Trophoblast cell (in vitro differentiated cells and primary cell): ENCODE measurements around the gene TAS1R1.

ENCODE experiments used
- DNase-seq, 2 donors: peaks; one replicate each; pipeline ENCODE4 v3.0.0-alpha.2; 2016
- H2AFZ ChIP-seq: 2 replicates; pipeline ENCODE4 v1.6.1; 2013; ENCODE audit warnings: low read length, moderate library complexity, mild to moderate bottlenecking; ENCODE audit not compliant: insufficient read depth, poor library complexity
- H2AK5ac ChIP-seq: 2 replicates; pipeline ENCODE4 v1.6.1; 2013; ENCODE audit warnings: mild to moderate bottlenecking, low read length
- H2BK120ac ChIP-seq: 2 replicates; pipeline ENCODE4 v1.6.1; 2013; ENCODE audit warnings: low read length, mild to moderate bottlenecking, moderate library complexity; ENCODE audit not compliant: insufficient read depth, poor library complexity
- H2BK12ac ChIP-seq: 2 replicates; pipeline ENCODE4 v1.6.1; 2013; ENCODE audit warnings: mild to moderate bottlenecking, low read length, moderate library complexity
- H2BK5ac ChIP-seq: 2 replicates; pipeline ENCODE4 v1.6.1; 2013; ENCODE audit warnings: low read length, low read depth, moderate library complexity, mild to moderate bottlenecking; ENCODE audit not compliant: poor library complexity
- H3K14ac ChIP-seq: 2 replicates; pipeline ENCODE4 v1.6.1; 2013; ENCODE audit warnings: mild to moderate bottlenecking, low read length
- H3K18ac ChIP-seq: 2 replicates; pipeline ENCODE4 v1.6.1; 2013; ENCODE audit warnings: mild to moderate bottlenecking, low read length
- H3K23ac ChIP-seq: 2 replicates; pipeline ENCODE4 v1.6.1; 2013; ENCODE audit warnings: low read length
- H3K27ac ChIP-seq: 2 replicates; pipeline ENCODE4 v1.5.1; 2013; ENCODE audit warnings: low read depth, mild to moderate bottlenecking, inconsistent platforms, low read length, moderate library complexity
- H3K27me3 ChIP-seq: 2 replicates; pipeline ENCODE4 v1.6.1; 2013; ENCODE audit warnings: inconsistent platforms, mild to moderate bottlenecking, low read length, moderate library complexity; ENCODE audit not compliant: insufficient read depth
- H3K36me3 ChIP-seq, 2 experiments: 1 replicate in 1 of 2; 2 replicates in 1 of 2; pipeline ENCODE4 v1.6.1; 2013; ENCODE audit warnings: low read length in 2 of 2, mild to moderate bottlenecking in 2 of 2, moderate library complexity in 1 of 2; ENCODE audit not compliant: insufficient read depth in 2 of 2, control insufficient read depth in 1 of 2
- H3K4ac ChIP-seq: 2 replicates; pipeline ENCODE4 v1.6.1; 2013; ENCODE audit warnings: low read depth, mild to moderate bottlenecking, low read length, moderate library complexity
- H3K4me1 ChIP-seq, 2 experiments: 1 replicate in 1 of 2; 2 replicates in 1 of 2; pipeline ENCODE4 v1.6.1; 2013; ENCODE audit warnings: low read length in 2 of 2, mild to moderate bottlenecking in 2 of 2, moderate library complexity in 1 of 2; ENCODE audit not compliant: insufficient read depth in 2 of 2, control insufficient read depth in 1 of 2
- H3K4me2 ChIP-seq: 2 replicates; pipeline ENCODE4 v1.6.1; 2013; ENCODE audit warnings: inconsistent platforms, mild to moderate bottlenecking, low read length, moderate library complexity
- H3K4me3 ChIP-seq: 2 replicates; pipeline ENCODE4 v1.5.1; 2013; ENCODE audit warnings: mild to moderate bottlenecking, low read depth, low read length, inconsistent platforms
- H3K79me1 ChIP-seq: one replicate; pipeline ENCODE4 v1.6.1; 2013; ENCODE audit warnings: low read length
- H3K79me2 ChIP-seq: 2 replicates; pipeline ENCODE4 v1.6.1; 2013; ENCODE audit warnings: low read length, mild to moderate bottlenecking; ENCODE audit not compliant: control insufficient read depth, insufficient read depth, poor library complexity
- H3K9ac ChIP-seq: 2 replicates; pipeline ENCODE4 v1.6.1; 2013; ENCODE audit warnings: mild to moderate bottlenecking, low read length
- H3K9me3 ChIP-seq: 2 replicates; pipeline ENCODE4 v1.6.1; 2013; ENCODE audit warnings: low read depth, mild to moderate bottlenecking, control low read depth, inconsistent platforms, low read length; ENCODE audit not compliant: insufficient read depth
- H4K12ac ChIP-seq: 2 replicates; pipeline ENCODE4 v1.6.1; 2013; ENCODE audit warnings: low read depth, mild to moderate bottlenecking, low read length, moderate library complexity
- H4K8ac ChIP-seq: 2 replicates; pipeline ENCODE4 v1.6.1; 2013; ENCODE audit warnings: low read depth, mild to moderate bottlenecking, low read length, moderate library complexity
- H4K91ac ChIP-seq: one replicate; pipeline ENCODE4 v1.6.1; 2013; ENCODE audit warnings: low read depth, mild to moderate bottlenecking, low read length, moderate library complexity
- WGBS: extraction: QIAGEN DNeasy Blood & Tissue Kit; methylation state at CpG from one replicate; pipeline ENCODE4 v1.1.7; 2013; ENCODE audit warnings: missing lambda C conversion rate; ENCODE audit not compliant: insufficient read length, insufficient coverage; ENCODE audit errors: extremely low coverage; 5-methylcytosine and 5-hydroxymethylcytosine counted together

The TAS1R1 gene

GRCh38 chr1:6523566-6523965 is 31.5 kb upstream of the TAS1R1 start:
- no peak overlapping the region for H3K14ac ChIP-seq
- H4K91ac ChIP-seq = no peak overlapping the region
- H3K9me3 ChIP-seq = no peaks in the 10 kb centered on the region
- peaks cover 19 to 23% of the 10 kb centered on the region in 2 experiments for H3K4me1 ChIP-seq
- no peak overlapping the region for H4K8ac ChIP-seq
- H4K12ac ChIP-seq = no peak overlapping the region
- peak; percentile 77 to 96 for DNase-seq
- H3K4me3 ChIP-seq = no peak overlapping the region
- no peak overlapping the region for H2BK12ac ChIP-seq
- H3K23ac ChIP-seq = no peak overlapping the region
- peaks cover 23 to 32% of the 10 kb centered on the region in 2 experiments for H3K36me3 ChIP-seq
- H3K27me3 ChIP-seq = no peaks in the 10 kb centered on the region
- no CpG with 5 or more reads among the region's 6 CpGs for WGBS
- H3K4me2 ChIP-seq = no peak overlapping the region
- H3K18ac ChIP-seq = no peak overlapping the region
- H2AK5ac ChIP-seq = no peak overlapping the region
- no peaks in the 10 kb centered on the region for H3K79me2 ChIP-seq
- no peak overlapping the region for H3K27ac ChIP-seq
- H2BK120ac ChIP-seq = no peak overlapping the region
- H3K4ac ChIP-seq = no peak overlapping the region
- H2AFZ ChIP-seq = no peak overlapping the region
- H3K9ac ChIP-seq = no peak overlapping the region
- H3K79me1 ChIP-seq = peaks cover 14% of the 10 kb centered on the region
- H2BK5ac ChIP-seq = no peak overlapping the region

GRCh38 chr1:6526316-6526715 is 28.8 kb upstream of the TAS1R1 start:
- Histone ChIP-seq H2BK5ac (no peak overlapping the region), H2AFZ (no peak overlapping the region), H3K14ac (no peak overlapping the region), H4K12ac (no peak overlapping the region), H3K36me3 (peaks cover 32 to 47% of the 10 kb centered on the region in 2 experiments), H3K4ac (no peak overlapping the region), H3K4me2 (no peak overlapping the region), H3K4me1 (peaks cover 2 to 7% of the 10 kb centered on the region in 2 experiments), H2BK120ac (no peak overlapping the region), H3K18ac (no peak overlapping the region), H4K8ac (no peak overlapping the region), H3K9me3 (no peaks in the 10 kb centered on the region), H3K27ac (no peak overlapping the region), H3K23ac (no peak overlapping the region), H3K4me3 (no peak overlapping the region), H2AK5ac (no peak overlapping the region), H3K79me1 (no peaks in the 10 kb centered on the region), H3K27me3 (no peaks in the 10 kb centered on the region), H3K79me2 (no peaks in the 10 kb centered on the region), H2BK12ac (no peak overlapping the region), H3K9ac (no peak overlapping the region), H4K91ac (no peak overlapping the region)
- no CpG with 5 or more reads among the region's 11 CpGs for WGBS
- no peak for DNase-seq

- Histone ChIP-seq H4K8ac (no peak overlapping the region), H2AFZ (no peak overlapping the region), H3K4me2 (no peak overlapping the region), H3K9me3 (no peaks in the 10 kb centered on the region), H3K36me3 (peaks cover 45 to 67% of the 10 kb centered on the region in 2 experiments), H3K79me2 (no peaks in the 10 kb centered on the region), H3K4ac (no peak overlapping the region), H3K4me3 (no peak overlapping the region), H3K18ac (no peak overlapping the region), H3K27me3 (no peaks in the 10 kb centered on the region), H3K23ac (no peak overlapping the region), H2BK12ac (no peak overlapping the region), H2BK120ac (no peak overlapping the region), H2BK5ac (no peak overlapping the region), H3K14ac (no peak overlapping the region), H2AK5ac (no peak overlapping the region), H4K91ac (no peak overlapping the region), H3K79me1 (no peaks in the 10 kb centered on the region), H4K12ac (no peak overlapping the region), H3K27ac (no peak overlapping the region), H3K9ac (no peak overlapping the region), H3K4me1 (no peaks in the 10 kb centered on the region)
- DNase-seq = no peak
- WGBS = no CpG with 5 or more reads among the region's 7 CpGs
These were observed 26.6 kb upstream of the TAS1R1 start for GRCh38 chr1:6528492-6528891.

- Histone ChIP-seq H3K14ac (no peak overlapping the region), H4K12ac (no peak overlapping the region), H3K23ac (no peak overlapping the region), H3K4ac (no peak overlapping the region), H2AFZ (no peak overlapping the region), H2BK12ac (no peak overlapping the region), H3K36me3 (peaks cover 43 to 66% of the 10 kb centered on the region in 2 experiments), H4K91ac (no peak overlapping the region), H2AK5ac (no peak overlapping the region), H3K18ac (no peak overlapping the region), H3K79me2 (no peaks in the 10 kb centered on the region), H3K4me3 (no peak overlapping the region), H3K4me2 (no peak overlapping the region), H3K9ac (no peak overlapping the region), H3K4me1 (peaks cover 2 to 3% of the 10 kb centered on the region in 2 experiments), H3K27ac (no peak overlapping the region), H3K79me1 (no peaks in the 10 kb centered on the region), H3K9me3 (no peaks in the 10 kb centered on the region), H3K27me3 (no peaks in the 10 kb centered on the region), H4K8ac (no peak overlapping the region), H2BK5ac (no peak overlapping the region), H2BK120ac (no peak overlapping the region)
- WGBS = no CpG with 5 or more reads among the region's 13 CpGs
- DNase-seq = no peak
These were observed 24.5 kb upstream of the TAS1R1 start for GRCh38 chr1:6530504-6531160.
